NCI-H187 treated with DMSO at 0.1 percent for 48 hours (cell line): ENCODE results near the gene DCLK1.

Source experiments
- DNase-seq: peaks from one replicate; lab custom pipeline; 2025; lab: John Stamatoyannopoulos, UW

DCLK1 gene

DNA sequence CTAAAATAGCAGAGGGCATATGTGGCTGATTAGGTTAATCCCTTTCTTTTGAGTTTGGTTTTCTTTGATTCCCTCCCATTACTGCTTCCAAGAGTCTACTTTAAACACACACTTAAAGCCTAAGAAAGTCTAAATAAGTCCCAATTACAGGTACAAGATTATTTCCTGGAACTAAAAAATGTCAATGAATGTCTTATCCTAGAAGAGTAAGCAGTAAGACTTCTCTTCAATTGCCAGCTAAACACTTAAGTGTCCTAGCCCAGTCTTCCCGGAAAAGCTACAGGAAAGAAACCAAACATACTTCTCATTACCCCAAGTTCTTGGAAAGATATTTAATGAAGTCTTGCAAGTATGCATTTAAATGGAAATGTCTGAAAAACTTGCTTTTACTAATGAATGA is 233.1 kb downstream of the DCLK1 start:
- no peak for DNase-seq

DNA sequence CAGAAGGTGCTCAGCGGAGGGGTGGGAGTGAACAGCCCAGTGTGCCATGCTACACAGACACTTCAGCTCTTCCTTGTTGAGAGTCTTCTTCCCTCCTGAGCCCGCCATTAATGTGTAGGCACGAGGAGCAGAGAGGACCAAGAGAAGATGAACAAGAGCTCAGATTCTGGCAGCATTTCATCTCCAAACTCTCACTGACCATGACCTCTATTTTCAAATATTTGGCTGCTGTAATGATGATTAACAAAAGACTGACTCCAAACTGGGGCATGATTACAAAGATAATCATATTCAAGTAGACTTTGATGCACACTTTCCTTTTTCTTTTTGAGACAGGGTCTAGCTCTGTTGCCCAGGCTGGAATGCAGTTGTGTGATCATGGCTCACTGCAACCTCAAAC is 236.5 kb downstream of the DCLK1 start:
- DNase-seq, result no peak

DNA sequence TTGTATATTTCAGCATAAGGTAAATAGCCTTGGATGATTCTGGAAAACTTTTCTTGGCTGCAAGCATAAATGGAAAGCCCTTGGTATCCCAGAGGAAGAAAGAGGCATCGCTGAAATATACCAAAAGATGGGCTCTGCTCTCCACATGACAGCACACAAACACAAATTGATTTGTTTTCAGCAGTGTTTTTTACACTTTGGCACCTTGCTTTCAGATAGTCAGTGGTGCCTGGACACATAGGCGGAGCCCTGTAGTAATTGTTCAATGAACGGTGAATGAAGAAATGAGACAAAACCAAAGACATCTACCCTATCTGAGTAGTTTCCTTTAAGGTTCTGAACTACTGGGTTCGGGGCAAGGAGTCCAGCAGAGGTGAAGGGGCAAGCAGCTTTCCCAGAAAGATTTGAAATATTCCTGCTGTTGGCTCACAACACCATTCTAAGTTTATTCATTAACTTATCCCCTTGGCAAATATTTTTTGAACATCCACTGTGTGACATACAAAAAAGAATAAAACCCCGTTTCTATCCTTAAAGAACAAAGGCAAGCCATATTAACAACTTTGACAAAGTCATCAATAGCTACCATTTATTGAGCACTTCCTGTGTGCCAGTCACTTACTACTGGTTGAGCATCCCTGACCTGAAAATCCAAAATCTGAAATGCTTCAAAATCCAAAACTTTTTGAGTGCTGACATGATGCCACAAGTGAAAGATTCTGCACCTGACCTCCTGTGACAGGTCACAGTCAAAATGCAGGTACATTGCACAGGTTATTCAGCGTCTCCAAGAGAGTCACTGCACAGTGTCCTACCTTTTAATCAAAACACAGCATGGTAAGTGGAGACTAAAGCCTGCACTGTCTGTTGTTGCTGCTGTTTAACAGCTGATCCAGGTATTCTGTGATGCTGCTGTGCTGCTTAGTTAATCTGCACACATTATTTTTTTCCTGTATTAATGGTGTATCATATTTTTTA is 238.1 kb downstream of the DCLK1 start:
- no peak for DNase-seq

- DNase-seq, result no peak
Measured at GRCh38 chr13:35891507-35892441, 239.4 kb downstream of the DCLK1 start.

GRCh38 chr13:35889560-35889959 is 241.6 kb downstream of the DCLK1 start:
- no peak for DNase-seq

DNA sequence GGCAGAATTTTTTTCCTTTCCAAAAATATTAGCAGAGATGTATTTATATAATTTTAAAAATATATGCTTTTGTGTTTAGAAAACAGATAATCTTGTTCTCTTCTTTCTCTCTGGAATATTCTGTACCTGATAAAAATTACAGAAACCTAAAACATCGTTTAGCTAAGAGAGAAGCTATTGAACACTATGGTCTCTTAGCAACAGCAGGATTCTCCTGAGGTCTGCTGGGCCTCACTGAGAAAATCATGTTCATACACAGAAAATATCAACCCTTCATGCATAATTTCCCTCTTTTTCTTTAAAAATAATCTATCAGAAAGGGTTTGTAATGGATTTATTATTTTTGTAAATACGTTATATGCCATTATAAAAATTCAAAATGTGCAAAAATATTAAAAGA is 242.2 kb downstream of the DCLK1 start:
- no peak for DNase-seq

DNA sequence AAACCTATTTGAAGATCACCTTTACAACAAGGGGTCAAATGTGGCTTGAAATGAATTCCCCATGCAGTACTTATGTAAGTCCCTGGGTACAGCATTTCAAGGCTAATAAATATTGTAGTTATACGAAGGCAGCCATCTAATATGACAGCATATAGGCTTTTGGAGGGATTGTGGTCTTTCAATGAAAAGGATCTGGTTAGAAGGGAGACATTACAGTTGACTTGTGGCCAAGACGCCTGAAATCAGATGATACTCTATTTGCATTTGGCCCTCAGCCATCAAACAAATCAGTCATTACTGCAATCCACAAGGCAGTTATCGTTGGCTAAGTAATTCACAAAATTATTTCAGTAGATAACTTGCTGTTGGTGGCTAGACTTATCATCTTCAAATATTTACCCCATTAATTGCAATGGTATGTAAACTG is 242.7 kb downstream of the DCLK1 start:
- DNase-seq, result no peak

GRCh38 chr13:35887115-35887666 is 244.0 kb downstream of the DCLK1 start:
- DNase-seq, result no peak

DNA sequence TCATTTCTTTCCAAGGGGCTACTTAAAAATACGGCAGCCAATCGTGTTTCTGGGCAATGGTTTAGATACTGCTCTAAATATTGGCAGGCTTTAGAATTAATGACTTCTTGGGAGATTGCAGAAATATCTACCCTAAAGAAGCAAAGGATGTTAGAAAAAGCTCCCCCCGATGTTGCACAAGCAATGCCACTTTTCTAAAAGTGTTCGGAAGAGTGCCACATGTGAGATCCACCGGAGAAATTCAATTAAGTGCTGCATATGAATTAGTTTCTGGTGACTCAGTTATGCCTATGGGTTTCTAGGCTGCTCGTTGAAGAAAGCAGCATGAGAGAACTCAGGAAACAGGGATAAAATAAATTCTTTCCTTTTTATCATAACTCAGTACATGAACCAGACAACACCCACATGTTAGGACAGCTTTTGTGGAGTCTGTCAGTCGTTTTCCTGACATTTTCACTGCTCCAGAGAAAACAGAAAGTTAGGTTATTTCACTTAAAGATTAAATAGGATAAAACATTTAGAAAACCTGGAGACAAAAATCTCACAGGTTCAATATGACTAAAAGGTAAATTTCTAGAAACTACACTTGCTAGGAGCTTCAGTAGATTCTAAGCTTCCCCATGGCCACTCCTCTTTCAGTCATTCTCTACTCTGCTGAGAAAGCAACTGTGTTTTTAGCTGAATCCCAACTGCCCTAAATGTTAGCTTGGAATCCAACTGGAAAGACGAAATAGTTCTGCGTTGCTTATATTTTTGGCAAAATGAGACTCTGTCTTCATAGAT is 244.7 kb downstream of the DCLK1 start:
- no peak for DNase-seq

DNA sequence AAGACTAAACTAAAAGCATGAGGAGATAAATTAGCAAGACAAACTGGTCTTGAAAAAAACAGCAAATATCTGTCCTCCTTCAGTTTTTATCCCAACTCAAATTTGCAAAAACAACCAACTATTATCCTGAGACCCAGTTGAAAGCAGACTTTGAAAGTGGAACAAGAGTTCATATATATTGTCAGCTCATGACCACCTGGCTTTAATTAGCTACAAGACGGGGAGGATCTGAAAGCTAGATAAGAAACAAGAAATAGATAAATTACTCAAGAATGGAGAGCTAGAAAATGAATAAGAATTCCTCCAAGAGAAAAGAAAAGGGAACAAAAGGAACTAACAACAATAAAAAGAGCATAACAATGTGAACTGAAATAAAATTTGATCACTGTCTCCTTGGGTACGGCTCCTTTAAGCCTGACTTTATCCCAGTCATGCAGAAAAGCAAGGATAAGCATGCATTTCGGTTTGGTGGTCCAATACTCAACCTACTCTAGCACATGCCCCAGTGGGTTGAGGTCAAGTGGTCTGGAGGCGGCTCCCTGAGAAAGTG is 246.9 kb downstream of the DCLK1 start:
- DNase-seq, result no peak

- no peak for DNase-seq
Measured at GRCh38 chr13:35882722-35883497, 248.3 kb downstream of the DCLK1 start.

GRCh38 chr13:35881360-35881759 is 249.8 kb downstream of the DCLK1 start:
- no peak for DNase-seq

- DNase-seq, result no peak
Measured at GRCh38 chr13:35879111-35879510, 252.1 kb downstream of the DCLK1 start.

GRCh38 chr13:35876601-35877000 is 254.6 kb downstream of the DCLK1 start:
- DNase-seq, result no peak

- no peak for DNase-seq
Measured at GRCh38 chr13:35874704-35875103, 256.5 kb downstream of the DCLK1 start.

DNA sequence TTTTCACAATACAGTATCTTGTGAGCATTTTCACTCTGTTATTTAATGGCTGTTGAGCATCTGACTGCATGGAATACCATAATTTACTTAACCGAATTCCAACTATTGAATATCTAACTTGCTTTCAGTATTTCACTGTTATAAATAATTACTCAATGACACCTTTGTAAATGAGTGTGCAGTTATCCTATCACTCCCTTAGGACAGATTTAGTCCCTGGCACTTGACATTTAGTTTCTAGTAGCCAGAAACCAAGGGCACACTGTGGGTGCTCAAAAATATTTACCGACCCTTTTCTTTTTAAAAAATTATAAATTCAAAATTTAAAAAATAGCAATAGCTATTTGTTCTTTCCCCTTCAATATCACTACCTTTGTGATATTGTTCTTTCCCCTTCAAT is 258.8 kb downstream of the DCLK1 start:
- DNase-seq, result no peak

DNA sequence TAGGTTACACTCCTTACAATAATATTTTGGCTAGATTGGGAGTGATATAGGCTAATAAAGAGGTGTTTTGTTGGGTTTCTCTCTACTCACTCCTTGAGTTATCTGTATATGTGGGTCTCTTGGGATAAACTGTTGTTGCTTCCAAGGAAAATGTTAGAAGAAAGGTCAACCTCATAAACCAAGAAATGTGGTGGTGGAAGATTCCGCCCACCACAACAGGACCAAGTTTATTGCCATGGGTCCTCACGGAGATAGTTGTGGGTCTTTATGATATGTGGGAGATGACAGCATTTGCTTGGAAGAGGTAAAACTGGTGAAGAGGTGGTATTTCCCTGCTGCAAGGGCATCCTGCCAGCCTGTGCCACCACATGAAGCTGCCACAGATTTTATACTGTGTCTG is 259.6 kb downstream of the DCLK1 start:
- DNase-seq, result no peak

DNA sequence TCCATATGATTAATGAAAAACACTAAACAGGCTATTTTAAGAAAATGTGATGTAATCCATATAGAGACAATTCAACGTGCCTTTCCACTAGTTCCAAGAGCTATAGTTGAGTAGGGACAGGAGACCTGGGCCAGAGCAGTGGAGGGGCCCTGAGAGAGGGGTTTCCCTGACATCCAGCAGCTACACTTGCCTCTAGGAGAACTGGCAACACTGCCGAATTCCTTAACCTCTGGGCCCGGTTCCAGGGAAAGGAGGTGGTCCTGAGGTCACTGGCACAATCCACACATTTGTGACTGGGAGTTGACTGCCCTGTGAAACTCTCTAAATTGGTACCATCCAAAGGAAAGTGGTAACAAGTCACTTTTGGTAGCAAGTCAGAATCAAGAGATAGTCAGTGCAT is 264.4 kb downstream of the DCLK1 start:
- DNase-seq, result no peak

- no peak for DNase-seq
Measured at GRCh38 chr13:35865341-35866240, 265.6 kb downstream of the DCLK1 start.
